AG09309 (cell line): ENCODE measurements around the gene MAP4K2.
"Not testable (repeated sequence)": the region's sequence is repeated elsewhere in the genome, so short reads cannot be mapped to it uniquely, and the experiment has no call there.

Experiments used
- DNase-seq: peaks from one replicate; pipeline ENCODE4 v3.0.0-alpha.2; 2010; ENCODE audit warnings: low read depth
- H3K4me3 ChIP-seq: 2 replicates; pipeline ENCODE4 v1.5.1; 2011; ENCODE audit warnings: mild to moderate bottlenecking, low read depth, low read length, moderate library complexity; ENCODE audit not compliant: control insufficient read depth
- CTCF ChIP-seq: IDR thresholded peaks from 2 replicates; pipeline ENCODE4 v1.5.1; 2011; ENCODE audit warnings: mild to moderate bottlenecking, low read depth, low read length, inconsistent platforms; ENCODE audit not compliant: insufficient read depth, control insufficient read depth; ENCODE audit errors: missing control alignments

Gene MAP4K2

GRCh38 chr11:64827451-64827839 lies 24.4 kb upstream of the MAP4K2 start:
- TF ChIP-seq CTCF = no peak

GRCh38 chr11:64826578-64827450 lies 23.8 kb upstream of the MAP4K2 start:
- no peak for DNase-seq
- TF ChIP-seq CTCF = no peak
- no peak overlapping the region for H3K4me3 ChIP-seq

More at GRCh38 chr11:64827451-64827839, 24.4 kb upstream of the MAP4K2 start:
- no peak for DNase-seq
- H3K4me3 ChIP-seq = no peak overlapping the region

- no peak for TF ChIP-seq CTCF
- DNase-seq = no peak
- H3K4me3 ChIP-seq = no peak overlapping the region
Measured at GRCh38 chr11:64826062-64826461, 23.0 kb upstream of the MAP4K2 start.

- no peak for DNase-seq
- no peak overlapping the region for H3K4me3 ChIP-seq
- no peak for TF ChIP-seq CTCF
Measured at GRCh38 chr11:64823568-64824119, 20.6 kb upstream of the MAP4K2 start.

GRCh38 chr11:64817476-64817875 lies 14.5 kb upstream of the MAP4K2 start:
- TF ChIP-seq CTCF = no peak
- no peak for DNase-seq
- no peak overlapping the region for H3K4me3 ChIP-seq

- H3K4me3 ChIP-seq, DNase-seq: not testable (repeated sequence)
Measured at GRCh38 chr11:64815433-64815832, 12.4 kb upstream of the MAP4K2 start.

GRCh38 chr11:64814712-64815187 lies 11.7 kb upstream of the MAP4K2 start:
- DNase-seq = no peak
- no peak overlapping the region for H3K4me3 ChIP-seq
- TF ChIP-seq CTCF = no peak
